Esophagus squamous epithelium (tissue), 4 donors: Measurements from ENCODE around the gene SLC6A19.

Experiments used
- CTCF ChIP-seq, 6 experiments: fragments of 450-650 bp in 4 of 6; fragments of 200-600 bp in 2 of 6; sonication (generic) in 2 of 6; IDR thresholded peaks; one replicate each; pipeline ENCODE4 v1.5.1; 2016 to 2019; ENCODE audit warnings: antibody characterized with exemption in 6 of 6, mild to moderate bottlenecking in 4 of 6, moderate library complexity in 4 of 6
- POLR2A ChIP-seq, 4 donors: fragments of 450-650 bp; IDR thresholded peaks; one replicate each; pipeline ENCODE4 v1.6.1; 2017; ENCODE audit warnings: antibody characterized with exemption in 4 of 4, mild to moderate bottlenecking in 4 of 4, moderate library complexity in 3 of 4

GRCh38 chr5:1172670-1173404 lies 28.6 kb upstream of the SLC6A19 start:
- TF ChIP-seq CTCF (IDR thresholded peaks at IDR 0.05) (no peak), POLR2A (IDR thresholded peaks at IDR 0.05) (no peak)
